C4-2B (cell line): ENCODE results near the gene RPF1.

Experiments
- CTCF ChIP-seq: fragments of 450-650 bp; conservative IDR thresholded peaks from 2 replicates; pipeline ENCODE4 v1.5.1; 2017; ENCODE audit warnings: mild to moderate bottlenecking
- ZFX ChIP-seq: fragments of 450-650 bp; IDR thresholded peaks from 2 replicates; pipeline ENCODE4 v1.6.1; 2017

GRCh38 chr1:84496498-84496897 lies 17.4 kb downstream of the RPF1 start:
- TF ChIP-seq CTCF = no peak
- TF ChIP-seq ZFX = no peak
